Suprapubic skin (tissue), 4 donors: ENCODE measurements around the gene MFAP4.

Experiments
- CTCF ChIP-seq, 2 donors: fragments of 200-600 bp in 1 of 2; fragments of 450-650 bp in 1 of 2; sonication (generic) in 1 of 2; IDR thresholded peaks; one replicate each; pipeline ENCODE4 v1.5.1; 2016 to 2019; ENCODE audit warnings: antibody characterized with exemption in 2 of 2, mild to moderate bottlenecking in 1 of 2, moderate library complexity in 1 of 2
- POLR2A ChIP-seq, 2 donors: fragments of 450-650 bp; IDR thresholded peaks; one replicate each; pipeline ENCODE4 v1.6.1; 2017; ENCODE audit warnings: antibody characterized with exemption in 2 of 2, mild to moderate bottlenecking in 2 of 2, moderate library complexity in 2 of 2
- POLR2AphosphoS5 ChIP-seq, 3 donors: sonication (generic); formaldehyde crosslinking; IDR thresholded peaks; one replicate each; pipeline ENCODE4 v1.6.1; 2017; ENCODE audit warnings: antibody characterized with exemption in 3 of 3

GRCh38 chr17:19386974-19387920 is at the start of gene MFAP4:
- no peak for TF ChIP-seq CTCF (IDR thresholded peaks at IDR 0.05)
- no peak for TF ChIP-seq POLR2AphosphoS5 (IDR thresholded peaks at IDR 0.05)
- TF ChIP-seq POLR2A (IDR thresholded peaks at IDR 0.05), result no peak
